Activated CD8-positive, alpha-beta memory T cell treated with anti-CD3 and anti-CD28 coated beads for 24 hours (primary cell): ENCODE data around the gene MXRA8.
"Not testable (repeated sequence)": the region's sequence is repeated elsewhere in the genome, so short reads cannot be mapped to it uniquely, and the experiment has no call there.

Experiments used
- DNase-seq: peaks from one replicate; pipeline ENCODE4 v3.0.0-alpha.2; 2020

MXRA8 gene

GRCh38 chr1:1391225-1391624 is 32.9 kb upstream of the MXRA8 start:
- no peak for DNase-seq

GRCh38 chr1:1390675-1391074 is 32.3 kb upstream of the MXRA8 start:
- DNase-seq: no peak

GRCh38 chr1:1388078-1388472 is 29.7 kb upstream of the MXRA8 start:
- no peak for DNase-seq

- no peak for DNase-seq
These were observed 29.0 kb upstream of the MXRA8 start for GRCh38 chr1:1387098-1388077.

GRCh38 chr1:1385931-1386330 is 27.6 kb upstream of the MXRA8 start:
- no peak for DNase-seq

GRCh38 chr1:1385339-1385738 is 27.0 kb upstream of the MXRA8 start:
- DNase-seq: not testable (repeated sequence)

GRCh38 chr1:1381294-1381693 is 22.9 kb upstream of the MXRA8 start:
- DNase-seq: no peak

- no peak for DNase-seq
These were observed 22.5 kb upstream of the MXRA8 start for GRCh38 chr1:1380860-1381259.

- no peak for DNase-seq
These were observed 19.3 kb upstream of the MXRA8 start for GRCh38 chr1:1377540-1378205.

GRCh38 chr1:1376551-1377226 is 18.3 kb upstream of the MXRA8 start:
- no peak for DNase-seq

GRCh38 chr1:1374929-1375662 is 16.7 kb upstream of the MXRA8 start, which contains the start of gene AURKAIP1:
AURKAIP1 (minus strand) TSS chr1:1375207; CDS start chr1:1374756, 451 bp downstream.
- DNase-seq: peak; percentile 94

GRCh38 chr1:1374589-1374928 is 16.2 kb upstream of the MXRA8 start:
- no peak for DNase-seq

GRCh38 chr1:1373815-1374588 is 15.6 kb upstream of the MXRA8 start:
- DNase-seq: no peak

- no peak for DNase-seq
These were observed 14.9 kb upstream of the MXRA8 start for GRCh38 chr1:1373051-1373814.

GRCh38 chr1:1371746-1372711 is 13.7 kb upstream of the MXRA8 start:
- peak; percentile 94 for DNase-seq

GRCh38 chr1:1371364-1371745 is 13.0 kb upstream of the MXRA8 start:
- DNase-seq: no peak

- DNase-seq: no peak
These were observed 12.5 kb upstream of the MXRA8 start for GRCh38 chr1:1370771-1371300.

- not testable (repeated sequence) for DNase-seq
These were observed 11.7 kb upstream of the MXRA8 start for GRCh38 chr1:1370094-1370493.

- no peak for DNase-seq
These were observed 9.0 kb upstream of the MXRA8 start for GRCh38 chr1:1367315-1367714.

- no peak for DNase-seq
These were observed 8.3 kb upstream of the MXRA8 start for GRCh38 chr1:1366699-1367066.
